Measurements from ENCODE around the gene OGT. TPM values are rescaled to one million over a fixed set of nuclear protein-coding genes. Genes with fewer than 3 reads are reported as not detected.
A peak's percentile ranks its signal among the peaks of the same experiment; 100 is the strongest.

The OGT gene
- total and polyA plus RNA-seq, 3 donors from 2014 or later, result 48.0 to 154 (median 113) TPM

- no peaks in the 10 kb centered on the region for H3K9me3 ChIP-seq
- H3K27ac ChIP-seq, result no peak overlapping the region
- no peaks in the 10 kb centered on the region for H3K4me1 ChIP-seq
- no peaks in the 10 kb centered on the region for H3K36me3 ChIP-seq (ENCODE audit: low read depth, missing control alignments)
- intact Hi-C loops (cut with DNase I; ENCODE audit: low total_unique reads), result no loop called here
- WGBS, 2 donors, result 17 to 20% methylated on average over 2 to 5 of the region's 5 CpGs
- H3K27me3 ChIP-seq, result no peaks in the 10 kb centered on the region
- peak; percentile 15 for DNase-seq
- H3K4me3 ChIP-seq, result no peak overlapping the region
- no peak for TF ChIP-seq POLR2A (IDR thresholded peaks at IDR 0.05)
- no peak for TF ChIP-seq CTCF (IDR thresholded peaks at IDR 0.05)
These were observed 3.4 kb downstream of the OGT start for GRCh38 chrX:71536285-71536684.

- Histone ChIP-seq H3K9me3 (no peaks in the 10 kb centered on the region), H3K36me3 (ENCODE audit: low read depth, missing control alignments) (no peaks in the 10 kb centered on the region), H3K27me3 (no peaks in the 10 kb centered on the region), H3K4me1 (no peaks in the 10 kb centered on the region), H3K27ac (no peak overlapping the region), H3K4me3 (no peak overlapping the region)
- DNase-seq, result no peak
- intact Hi-C loops (cut with DNase I; ENCODE audit: low total_unique reads), result no loop called here
- WGBS, 2 donors, result 71% methylated on average over 9 of the region's 9 CpGs
- no peak for TF ChIP-seq CTCF (IDR thresholded peaks at IDR 0.05)
- no peak for TF ChIP-seq POLR2A (IDR thresholded peaks at IDR 0.05)
These were observed 4.8 kb downstream of the OGT start for GRCh38 chrX:71537743-71538142.

- WGBS, 2 donors, result 63 to 65% methylated on average over 2 to 3 of the region's 3 CpGs
- no peak overlapping the region for H3K4me3 ChIP-seq
- H3K9me3 ChIP-seq, result no peaks in the 10 kb centered on the region
- TF ChIP-seq POLR2A (IDR thresholded peaks at IDR 0.05), result no peak
- no peak for TF ChIP-seq CTCF (IDR thresholded peaks at IDR 0.05)
- intact Hi-C loops (cut with DNase I; ENCODE audit: low total_unique reads), result no loop called here
- DNase-seq, result no peak
- no peak overlapping the region for H3K27ac ChIP-seq
- no peaks in the 10 kb centered on the region for H3K4me1 ChIP-seq
- no peaks in the 10 kb centered on the region for H3K27me3 ChIP-seq
- no peaks in the 10 kb centered on the region for H3K36me3 ChIP-seq (ENCODE audit: low read depth, missing control alignments)
These were observed 7.9 kb downstream of the OGT start for GRCh38 chrX:71540801-71541200.

- Histone ChIP-seq H3K27me3 (no peaks in the 10 kb centered on the region), H3K4me1 (no peaks in the 10 kb centered on the region), H3K4me3 (no peak overlapping the region), H3K9me3 (no peaks in the 10 kb centered on the region), H3K27ac (no peak overlapping the region), H3K36me3 (ENCODE audit: low read depth, missing control alignments) (no peaks in the 10 kb centered on the region)
- DNase-seq, result no peak
- WGBS, 2 donors, result 57 to 58% methylated on average over 8 of the region's 8 CpGs
- TF ChIP-seq CTCF (IDR thresholded peaks at IDR 0.05) (no peak), POLR2A (IDR thresholded peaks at IDR 0.05) (no peak)
- intact Hi-C loops (cut with DNase I; ENCODE audit: low total_unique reads), result no loop called here
These were observed 8.5 kb downstream of the OGT start for GRCh38 chrX:71541210-71542022.

GRCh38 chrX:71542411-71542810 lies 9.5 kb downstream of the OGT start:
- Histone ChIP-seq H3K27me3 (no peaks in the 10 kb centered on the region), H3K27ac (no peak overlapping the region), H3K4me1 (no peaks in the 10 kb centered on the region), H3K36me3 (ENCODE audit: low read depth, missing control alignments) (no peaks in the 10 kb centered on the region), H3K4me3 (no peak overlapping the region), H3K9me3 (no peaks in the 10 kb centered on the region)
- no peak for DNase-seq
- TF ChIP-seq CTCF (IDR thresholded peaks at IDR 0.05) (no peak), POLR2A (IDR thresholded peaks at IDR 0.05) (no peak)
- intact Hi-C loops (cut with DNase I; ENCODE audit: low total_unique reads), result no loop called here
- WGBS, 2 donors, result 86 to 100% methylated on average over 1 of the region's 1 CpG
